Body of pancreas (tissue), 4 donors: Measurements from ENCODE around the gene PNLIPRP1. TPM values are rescaled to one million over a fixed set of nuclear protein-coding genes. Genes with fewer than 3 reads are reported as not detected.

Experiments used
- ATAC-seq: fragments of 150-250 bp; one replicate; pipeline ENCODE4 v1.9.1; 2016
- DNase-seq, 4 donors: peaks; one replicate each; pipeline ENCODE4 v3.0.0-alpha.2; 2019
- H3K27ac ChIP-seq, 4 donors: fragments of 200-600 bp; sonication (generic); 1 replicate in 3 of 4; 2 replicates in 1 of 4; pipeline versions ENCODE4 v1.5.1 to v1.6.1; 2016 to 2019; ENCODE audit warnings: mild to moderate bottlenecking in 1 of 4, mixed read lengths in 1 of 4, moderate library complexity in 1 of 4
- H3K27me3 ChIP-seq, 2 donors: fragments of 200-600 bp; sonication (generic); one replicate each; pipeline ENCODE4 v1.6.0; 2016; ENCODE audit warnings: mild to moderate bottlenecking in 1 of 2
- H3K36me3 ChIP-seq, 2 donors: fragments of 200-600 bp; sonication (generic); replicated peaks in 1 of 2; 2 replicates each; pipeline ENCODE4 v1.5.1; 2016; ENCODE audit warnings: low read depth in 2 of 2; ENCODE audit not compliant: insufficient read depth in 1 of 2
- H3K4me1 ChIP-seq: fragments of 200-600 bp; sonication (generic); one replicate; pipeline ENCODE4 v1.6.0; 2016
- H3K4me3 ChIP-seq, 2 donors: fragments of 200-600 bp; sonication (generic); 1 replicate in 1 of 2; 2 replicates in 1 of 2; pipeline ENCODE4 v1.5.1; 2016 to 2019
- H3K9me3 ChIP-seq, 3 donors: fragments of 200-600 bp; sonication (generic); 1 replicate in 2 of 3; 2 replicates in 1 of 3; pipeline ENCODE4 v1.5.1; 2016
- POLR2A ChIP-seq, 3 donors: fragments of 450-650 bp; IDR thresholded peaks; one replicate each; pipeline ENCODE4 v1.6.1; 2016; ENCODE audit warnings: antibody characterized with exemption in 3 of 3, mild to moderate bottlenecking in 2 of 3
- WGBS, 2 donors: methylation state at CpG; one replicate each; pipeline ENCODE4 v1.1.5; 2017; 5-methylcytosine and 5-hydroxymethylcytosine counted together
- intact Hi-C: fragments of 100-400 bp; cut with DNase I; formaldehyde crosslinking; loops from one replicate; pipeline ENCODE4 v1.15.1; 2023
- total RNA-seq, 2 donors: library from RNA; depleted of rRNA; stranded (reverse); fragments of >200 nt; gene quantifications; one replicate each; pipeline ENCODE4 v1.1.0, GENCODE V29; 2016
- TF ChIP-seq, protein P1 (sequence below), 7 experiments: fragments of 450-650 bp in 4 of 7; fragments of 200-600 bp in 3 of 7; sonication (generic) in 3 of 7; IDR thresholded peaks; one replicate each; pipeline ENCODE4 v1.5.1; 2016 to 2019; ENCODE audit warnings: antibody characterized with exemption in 7 of 7

Gene PNLIPRP1
- total RNA-seq, 2 donors from 2014 or later, result 3,318 to 4,534 TPM

DNA sequence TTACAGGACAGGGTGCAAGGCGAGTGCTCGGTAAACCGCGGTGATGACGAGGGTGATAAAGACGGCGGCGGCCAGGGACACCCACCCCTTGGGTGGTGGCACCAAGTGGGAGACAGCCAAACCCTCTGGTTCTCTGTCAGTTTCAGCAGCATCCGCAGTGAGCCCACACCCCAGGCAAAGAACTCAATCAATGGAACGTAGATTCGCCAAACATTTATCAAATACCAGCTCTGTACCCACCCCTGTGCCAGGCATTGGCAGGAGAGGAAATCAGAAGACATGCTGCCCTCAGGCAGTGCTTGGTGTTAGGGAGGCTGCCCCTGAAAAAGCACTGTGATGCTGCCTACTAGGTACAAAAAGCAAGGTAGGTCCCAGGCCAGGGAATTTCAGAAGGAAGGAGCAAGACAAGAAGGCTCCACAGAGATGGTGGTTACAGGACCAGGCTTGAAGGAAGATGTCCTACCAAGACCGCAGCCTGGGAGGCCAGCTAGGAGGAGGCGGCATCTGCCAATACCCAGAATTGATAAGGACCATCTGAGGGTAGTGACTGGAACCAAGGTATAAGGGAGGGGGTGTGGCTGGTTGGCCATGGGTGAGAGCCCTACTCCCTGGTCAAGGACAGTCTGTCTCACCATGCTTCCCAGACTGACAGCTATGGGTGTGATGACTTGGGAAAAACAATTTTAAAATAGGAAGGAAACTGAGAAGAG is 19.8 kb downstream of the PNLIPRP1 start:
- no peaks in the 10 kb centered on the region for H3K36me3 ChIP-seq
- 34 to 41% methylated on average over 12 to 13 of the region's 13 CpGs for WGBS, 2 donors

DNA sequence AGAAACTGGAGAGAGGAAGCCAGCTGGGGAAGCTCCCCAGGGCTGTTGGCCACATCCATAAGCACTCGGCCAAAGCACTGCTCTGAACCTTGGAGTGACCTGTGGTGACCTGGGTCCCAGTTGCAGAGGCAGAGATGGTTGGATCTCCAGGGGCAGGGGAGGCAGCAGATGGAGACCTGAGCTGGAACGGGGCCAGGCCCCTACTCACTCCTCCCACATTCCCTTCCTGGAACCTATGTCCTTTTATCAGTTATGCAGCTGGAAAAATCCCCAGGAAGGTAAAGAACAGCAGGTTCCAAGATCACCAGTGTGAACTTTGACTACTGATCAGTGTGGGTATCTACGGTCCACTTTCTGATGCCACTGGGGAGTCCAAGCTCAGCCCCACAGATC is 20.4 kb downstream of the PNLIPRP1 start:
- Histone ChIP-seq H3K27me3 (no peaks in the 10 kb centered on the region), H3K36me3 (no peaks in the 10 kb centered on the region), H3K4me3 (no peak overlapping the region), H3K27ac (peak overlapping the region; percentile 80 to 97 (median 88)), H3K4me1 (peaks cover 44% of the 10 kb centered on the region), H3K9me3 (no peaks in the 10 kb centered on the region)
- intact Hi-C loops, result no loop called here
- ATAC-seq (peak; percentile 19), DNase-seq (peak; percentile 89 to 93 (median 92))
- WGBS, 2 donors, result 47 to 51% methylated on average over 3 of the region's 3 CpGs
- TF ChIP-seq, protein P1, sequence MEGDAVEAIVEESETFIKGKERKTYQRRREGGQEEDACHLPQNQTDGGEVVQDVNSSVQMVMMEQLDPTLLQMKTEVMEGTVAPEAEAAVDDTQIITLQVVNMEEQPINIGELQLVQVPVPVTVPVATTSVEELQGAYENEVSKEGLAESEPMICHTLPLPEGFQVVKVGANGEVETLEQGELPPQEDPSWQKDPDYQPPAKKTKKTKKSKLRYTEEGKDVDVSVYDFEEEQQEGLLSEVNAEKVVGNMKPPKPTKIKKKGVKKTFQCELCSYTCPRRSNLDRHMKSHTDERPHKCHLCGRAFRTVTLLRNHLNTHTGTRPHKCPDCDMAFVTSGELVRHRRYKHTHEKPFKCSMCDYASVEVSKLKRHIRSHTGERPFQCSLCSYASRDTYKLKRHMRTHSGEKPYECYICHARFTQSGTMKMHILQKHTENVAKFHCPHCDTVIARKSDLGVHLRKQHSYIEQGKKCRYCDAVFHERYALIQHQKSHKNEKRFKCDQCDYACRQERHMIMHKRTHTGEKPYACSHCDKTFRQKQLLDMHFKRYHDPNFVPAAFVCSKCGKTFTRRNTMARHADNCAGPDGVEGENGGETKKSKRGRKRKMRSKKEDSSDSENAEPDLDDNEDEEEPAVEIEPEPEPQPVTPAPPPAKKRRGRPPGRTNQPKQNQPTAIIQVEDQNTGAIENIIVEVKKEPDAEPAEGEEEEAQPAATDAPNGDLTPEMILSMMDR (IDR thresholded peaks at IDR 0.05), result no peak
- peak in 2 of 3 donors; percentile 47 to 48 for TF ChIP-seq POLR2A (IDR thresholded peaks at IDR 0.05)

More for the DNA sequence above, 19.8 kb downstream of the PNLIPRP1 start:
- Histone ChIP-seq H3K4me3 (no peak overlapping the region), H3K9me3 (no peaks in the 10 kb centered on the region), H3K27me3 (no peaks in the 10 kb centered on the region), H3K4me1 (peaks cover 48% of the 10 kb centered on the region), H3K27ac (peak overlapping the region; percentile 68 to 97 (median 88))
- DNase-seq (peak in 1 of 4 donors; percentile 59), ATAC-seq (peak; percentile 0)
- no peak for TF ChIP-seq POLR2A (IDR thresholded peaks at IDR 0.05)
- TF ChIP-seq, protein P1 (IDR thresholded peaks at IDR 0.05), result no peak
- intact Hi-C loops, result no loop called here

DNA sequence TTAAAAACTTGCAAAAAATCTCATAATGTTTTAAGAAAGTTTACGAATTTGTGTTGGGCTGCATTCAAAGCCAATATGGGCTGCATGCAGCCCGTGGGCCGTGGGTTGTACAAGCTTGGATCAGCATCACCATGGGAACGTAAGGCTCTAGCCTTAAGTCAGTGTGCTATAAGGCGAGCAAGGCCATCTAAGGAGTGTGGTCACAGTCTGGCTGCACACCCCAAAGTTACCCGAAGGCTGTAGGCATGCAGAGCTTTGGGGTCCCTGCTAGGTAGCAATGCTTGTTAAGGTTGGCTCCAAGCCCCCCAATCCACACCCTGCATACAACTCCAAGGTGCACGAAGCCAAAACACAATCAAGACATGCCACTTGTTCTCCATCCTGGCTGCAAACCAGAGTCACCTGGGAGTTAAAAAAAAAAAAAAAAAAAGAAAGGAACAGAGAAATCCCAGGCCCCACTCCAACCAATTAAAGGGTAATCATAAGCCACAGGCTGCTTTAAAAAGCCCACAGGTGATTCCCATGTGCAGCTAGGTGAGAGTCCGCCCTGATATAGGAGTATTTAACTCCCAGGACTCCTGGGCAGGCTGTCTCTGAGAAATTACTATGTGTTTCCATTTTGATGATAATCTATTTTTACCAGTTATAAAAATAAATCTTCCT is 21.5 kb downstream of the PNLIPRP1 start:
- H3K27ac ChIP-seq, result peak overlapping the region in 3 of 4 donors; percentile 87 to 97 (median 90)
- no peaks in the 10 kb centered on the region for H3K9me3 ChIP-seq
- H3K27me3 ChIP-seq, result no peaks in the 10 kb centered on the region
- H3K4me3 ChIP-seq, result no peak overlapping the region
- H3K4me1 ChIP-seq, result peaks cover 52% of the 10 kb centered on the region
- WGBS, 2 donors, result 37 to 41% methylated on average over 7 to 8 of the region's 8 CpGs
- peak in 2 of 3 donors; percentile 33 to 66 for TF ChIP-seq POLR2A (IDR thresholded peaks at IDR 0.05)
- TF ChIP-seq, protein P1 (IDR thresholded peaks at IDR 0.05), result no peak
- ATAC-seq (peak; percentile 3), DNase-seq (peak; percentile 65 to 76 (median 70))
- H3K36me3 ChIP-seq, result no peaks in the 10 kb centered on the region
- intact Hi-C loops, result no loop called here

DNA sequence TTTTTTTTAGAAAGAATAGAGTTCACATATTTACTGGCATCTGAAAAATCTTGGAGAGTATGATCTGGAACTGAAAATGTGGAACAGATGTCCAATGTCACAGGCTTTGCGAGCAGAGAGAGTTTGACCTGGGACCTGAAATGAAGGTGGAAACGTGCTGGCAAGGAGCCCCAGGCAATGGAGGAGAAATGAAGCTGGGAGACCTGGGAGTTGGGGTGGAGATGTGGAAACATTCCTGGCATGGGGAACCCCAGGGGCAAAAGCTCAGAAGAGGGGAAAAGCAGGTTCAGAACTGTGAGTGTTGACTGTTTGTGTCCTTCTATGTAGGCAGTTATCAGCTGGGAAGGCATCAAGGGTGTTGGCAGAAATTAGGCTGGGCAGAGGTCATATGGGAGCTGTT is 22.7 kb downstream of the PNLIPRP1 start:
- Histone ChIP-seq H3K4me1 (peaks cover 63% of the 10 kb centered on the region), H3K27me3 (no peaks in the 10 kb centered on the region), H3K9me3 (no peaks in the 10 kb centered on the region), H3K27ac (peak overlapping the region; percentile 87 to 97 (median 88)), H3K36me3 (no peaks in the 10 kb centered on the region), H3K4me3 (no peak overlapping the region)
- 13 to 22% methylated on average over 2 of the region's 2 CpGs for WGBS, 2 donors
- TF ChIP-seq, protein P1 (IDR thresholded peaks at IDR 0.05), result no peak
- TF ChIP-seq POLR2A (IDR thresholded peaks at IDR 0.05), result peak in 2 of 3 donors; percentile 5 to 21
- intact Hi-C loops, result no loop called here
- peak; percentile 6 for ATAC-seq
- peak; percentile 81 to 90 (median 86) for DNase-seq
